ENCODE results near the gene PHGDH. TPM values are rescaled to one million over a fixed set of nuclear protein-coding genes. Genes with fewer than 3 reads are reported as not detected.

Gene PHGDH
- total and polyA plus RNA-seq, 2 of the 13 experiments (the other 11 are each of a cell fraction or from before 2014, with no cell fraction given): 95.8 to 133 TPM

GRCh38 chr1:119764220-119764619 lies 52.5 kb downstream of the PHGDH start:
- TF ChIP-seq PCBP2 (optimal IDR thresholded peaks at IDR 0.05; ENCODE audit: low read depth, low read length, poor library complexity, severe bottlenecking) (no peak), ZNF280B (CRISPR knock-in tag; IDR thresholded peaks at IDR 0.05; ENCODE audit: borderline replicate concordance) (no peak), SMYD3 (CRISPR knock-in tag; IDR thresholded peaks at IDR 0.05) (no peak), ZNF598 (CRISPR knock-in tag; IDR thresholded peaks at IDR 0.05; ENCODE audit: borderline replicate concordance) (no peak), HHEX (CRISPR knock-in tag; IDR thresholded peaks at IDR 0.05) (no peak), HNRNPK (IDR thresholded peaks at IDR 0.05; ENCODE audit: low read depth, low read length, poor library complexity, severe bottlenecking) (no peak), HOXA7 (CRISPR knock-in tag; IDR thresholded peaks at IDR 0.05) (no peak), SAP130 (CRISPR knock-in tag; IDR thresholded peaks at IDR 0.05; ENCODE audit: low read depth) (no peak), TAF15 (IDR thresholded peaks at IDR 0.05; ENCODE audit: low read depth, low read length, poor library complexity, severe bottlenecking) (no peak)
- intact Hi-C loops (cut with micrococcal nuclease; ENCODE audit: unreplicated experiment): no loop called here
- DNase-seq (ENCODE audit: low spot score): no peak
- H3K4me2 ChIP-seq (ENCODE audit: low read depth, low read length): no peak overlapping the region
- H3K4me1 ChIP-seq (ENCODE audit: insufficient read depth, low read length): peaks cover 51% of the 10 kb centered on the region
- H3K4me3 ChIP-seq (replicated peaks in 1 of 3; ENCODE audit: insufficient read depth in 1 of 3, low read depth in 2 of 3, low read length in 3 of 3): no peak overlapping the region
- in situ Hi-C loops (cut with HindIII; ENCODE audit: extremely low pct_ligation_motif_present, low pct_unique_long_range_greater_than_20kb): no loop called here
- no peak for ATAC-seq
- ChIA-PET CTCF (ENCODE audit: low intra/inter-chr PET ratio, low total read pairs) (no interaction called here), POLR2A (no interaction called here)
- peaks cover 0 to 2% of the 10 kb centered on the region in 2 experiments; a peak in 1 of 5 replicates for H3K27me3 ChIP-seq (ENCODE audit: control insufficient read depth in 1 of 2, insufficient read depth in 2 of 2, low read length in 2 of 2)
- no peak overlapping the region for H3K9ac ChIP-seq (ENCODE audit: insufficient read depth, low read depth, low read length)
- FAIRE-seq: no peak
- no peak overlapping the region for H3K27ac ChIP-seq (ENCODE audit: extremely low read length, insufficient read depth, low read length)
- H4K20me1 ChIP-seq (ENCODE audit: insufficient read depth, low read length): no peaks in the 10 kb centered on the region
- WGBS (ENCODE audit: low lambda C conversion rate): 80% methylated on average over 6 of the region's 6 CpGs
- BruUV-seq (replicated peaks): no TSS peak
- no peaks in the 10 kb centered on the region for H3K36me3 ChIP-seq (replicated peaks in 1 of 2; ENCODE audit: control insufficient read depth in 1 of 2, insufficient read depth in 2 of 2, low read length in 2 of 2)
- no peaks in the 10 kb centered on the region for H3K9me3 ChIP-seq (ENCODE audit: low read length)
- no peaks in the 10 kb centered on the region for H3K79me2 ChIP-seq (ENCODE audit: insufficient read depth, low read length)
- H2AFZ ChIP-seq (ENCODE audit: low read length): no peak overlapping the region

All from HepG2 (cell line).